ENCODE results near the gene ZP1. TPM values are rescaled to one million over a fixed set of nuclear protein-coding genes. Genes with fewer than 3 reads are reported as not detected.

ZP1 gene
- total and polyA plus RNA-seq, 2 of the 13 experiments (the other 11 are each of a cell fraction or from before 2014, with no cell fraction given) = 0.16 TPM; not detected in 1

- TF ChIP-seq ZBTB7A (CRISPR knock-in tag; IDR thresholded peaks at IDR 0.05) (no peak), CHD4 (IDR thresholded peaks at IDR 0.05; ENCODE audit: borderline replicate concordance, low read length) (no peak), PITX1 (CRISPR knock-in tag; IDR thresholded peaks at IDR 0.05) (peak; percentile 24; the same call in 1 of the 2 replicates), ZNF350 (CRISPR knock-in tag; IDR thresholded peaks at IDR 0.05; ENCODE audit: borderline replicate concordance, low read depth) (no peak), RAD51 (IDR thresholded peaks at IDR 0.05; ENCODE audit: borderline replicate concordance) (no peak), MAFF (IDR thresholded peaks at IDR 0.05; ENCODE audit: low read depth, low read length) (no peak), HIC2 (CRISPR knock-in tag; IDR thresholded peaks at IDR 0.05; ENCODE audit: low read depth) (no peak; the same call in 1 of the 2 replicates), ZNF441 (CRISPR knock-in tag; IDR thresholded peaks at IDR 0.05; ENCODE audit: borderline replicate concordance) (no peak), ZFYVE20 (CRISPR knock-in tag; IDR thresholded peaks at IDR 0.05; ENCODE audit: borderline replicate concordance, low read depth) (no peak), ETS1 (CRISPR knock-in tag; IDR thresholded peaks at IDR 0.05) (no peak), ZBTB33 (CRISPR knock-in tag; IDR thresholded peaks at IDR 0.05) (peak; percentile 76), ZNF687 (CRISPR knock-in tag; IDR thresholded peaks at IDR 0.05) (peak; percentile 98), ZMYM4 (CRISPR knock-in tag; IDR thresholded peaks at IDR 0.05) (no peak), BATF2 (CRISPR knock-in tag; IDR thresholded peaks at IDR 0.05) (no peak), MBNL3 (CRISPR knock-in tag; conservative IDR thresholded peaks at IDR 0.05) (no peak), THYN1 (CRISPR knock-in tag; IDR thresholded peaks at IDR 0.05; ENCODE audit: borderline replicate concordance, low read depth) (no peak), ZNF558 (CRISPR knock-in tag; IDR thresholded peaks at IDR 0.05; ENCODE audit: borderline replicate concordance) (no peak), ZKSCAN1 (IDR thresholded peaks at IDR 0.05; ENCODE audit: low read length) (no peak), STAT5B (CRISPR knock-in tag; IDR thresholded peaks at IDR 0.05) (no peak)
These were observed 46.7 kb downstream of the ZP1 start, which contains the start of gene TMEM109 (continued) for GRCh38 chr11:60913793-60914632.
